ENCODE data around the gene TMEM252. TPM values are rescaled to one million over a fixed set of nuclear protein-coding genes. Genes with fewer than 3 reads are reported as not detected.

Gene TMEM252
- not detected for total RNA-seq

- Histone ChIP-seq H3K9me3 (ENCODE audit: control insufficient read depth in 3 of 3, low read length in 3 of 3) (no peaks in the 10 kb centered on the region), H3K4me1 (ENCODE audit: control insufficient read depth in 3 of 3, insufficient read depth in 3 of 3, low read length in 3 of 3) (peaks cover 0 to 22% (median 18%) of the 10 kb centered on the region in 3 donors), H3K36me3 (ENCODE audit: control insufficient read depth in 3 of 3, insufficient read depth in 3 of 3, low read length in 3 of 3) (no peaks in the 10 kb centered on the region), H3K4me3 (ENCODE audit: low read length in 3 of 3) (no peak within 1 kb of the TSS), H3K9ac (ENCODE audit: low read depth in 1 of 3, low read length in 3 of 3) (no peak within 1 kb of the TSS), H3K27ac (ENCODE audit: low read depth, low read length) (no peak within 1 kb of the TSS), H3K27me3 (ENCODE audit: control insufficient read depth in 3 of 3, insufficient read depth in 3 of 3, low read length in 3 of 3) (no peaks in the 10 kb centered on the region)
These were observed at the start of gene TMEM252 for GRCh38 chr9:68540712-68541535. TMEM252 (minus strand) TSS chr9:68540883; CDS start chr9:68540814, 69 bp downstream.

- no peaks in the 10 kb centered on the region for H3K36me3 ChIP-seq (ENCODE audit: control insufficient read depth in 3 of 3, insufficient read depth in 3 of 3, low read length in 3 of 3)
- H3K27ac ChIP-seq (ENCODE audit: low read depth, low read length), result no peak overlapping the region
- H3K27me3 ChIP-seq (ENCODE audit: control insufficient read depth in 3 of 3, insufficient read depth in 3 of 3, low read length in 3 of 3), result no peaks in the 10 kb centered on the region
- no peak overlapping the region for H3K4me3 ChIP-seq (ENCODE audit: low read length in 3 of 3)
- H3K9ac ChIP-seq (ENCODE audit: low read depth in 1 of 3, low read length in 3 of 3), result no peak overlapping the region
- no peaks in the 10 kb centered on the region for H3K4me1 ChIP-seq (ENCODE audit: control insufficient read depth in 3 of 3, insufficient read depth in 3 of 3, low read length in 3 of 3)
- H3K9me3 ChIP-seq (ENCODE audit: control insufficient read depth in 3 of 3, low read length in 3 of 3), result no peaks in the 10 kb centered on the region
These were observed 44.5 kb upstream of the TMEM252 start for GRCh38 chr9:68585034-68585761.

- H3K36me3 ChIP-seq (ENCODE audit: control insufficient read depth in 3 of 3, insufficient read depth in 3 of 3, low read length in 3 of 3), result no peaks in the 10 kb centered on the region
- H3K27ac ChIP-seq (ENCODE audit: low read depth, low read length), result no peak overlapping the region
- H3K4me3 ChIP-seq (ENCODE audit: low read length in 3 of 3), result no peak overlapping the region
- H3K27me3 ChIP-seq (ENCODE audit: control insufficient read depth in 3 of 3, insufficient read depth in 3 of 3, low read length in 3 of 3), result no peaks in the 10 kb centered on the region
- H3K9me3 ChIP-seq (ENCODE audit: control insufficient read depth in 3 of 3, low read length in 3 of 3), result no peaks in the 10 kb centered on the region
- H3K9ac ChIP-seq (ENCODE audit: low read depth in 1 of 3, low read length in 3 of 3), result no peak overlapping the region
- no peaks in the 10 kb centered on the region for H3K4me1 ChIP-seq (ENCODE audit: control insufficient read depth in 3 of 3, insufficient read depth in 3 of 3, low read length in 3 of 3)
These were observed 43.7 kb upstream of the TMEM252 start for GRCh38 chr9:68584189-68585033.

- H3K9me3 ChIP-seq (ENCODE audit: control insufficient read depth in 3 of 3, low read length in 3 of 3), result no peaks in the 10 kb centered on the region
- H3K4me1 ChIP-seq (ENCODE audit: control insufficient read depth in 3 of 3, insufficient read depth in 3 of 3, low read length in 3 of 3), result no peaks in the 10 kb centered on the region
- no peaks in the 10 kb centered on the region for H3K27me3 ChIP-seq (ENCODE audit: control insufficient read depth in 3 of 3, insufficient read depth in 3 of 3, low read length in 3 of 3)
- no peak overlapping the region for H3K4me3 ChIP-seq (ENCODE audit: low read length in 3 of 3)
- no peaks in the 10 kb centered on the region for H3K36me3 ChIP-seq (ENCODE audit: control insufficient read depth in 3 of 3, insufficient read depth in 3 of 3, low read length in 3 of 3)
- no peak overlapping the region for H3K27ac ChIP-seq (ENCODE audit: low read depth, low read length)
- H3K9ac ChIP-seq (ENCODE audit: low read depth in 1 of 3, low read length in 3 of 3), result no peak overlapping the region
These were observed 41.0 kb upstream of the TMEM252 start for GRCh38 chr9:68581696-68582095.

GRCh38 chr9:68577774-68578591, 37.3 kb upstream of the TMEM252 start:
- Histone ChIP-seq H3K36me3 (ENCODE audit: control insufficient read depth in 3 of 3, insufficient read depth in 3 of 3, low read length in 3 of 3) (no peaks in the 10 kb centered on the region), H3K4me3 (ENCODE audit: low read length in 3 of 3) (no peak overlapping the region), H3K27me3 (ENCODE audit: control insufficient read depth in 3 of 3, insufficient read depth in 3 of 3, low read length in 3 of 3) (no peaks in the 10 kb centered on the region), H3K27ac (ENCODE audit: low read depth, low read length) (no peak overlapping the region), H3K9ac (ENCODE audit: low read depth in 1 of 3, low read length in 3 of 3) (no peak overlapping the region), H3K9me3 (ENCODE audit: control insufficient read depth in 3 of 3, low read length in 3 of 3) (no peaks in the 10 kb centered on the region), H3K4me1 (ENCODE audit: control insufficient read depth in 3 of 3, insufficient read depth in 3 of 3, low read length in 3 of 3) (no peaks in the 10 kb centered on the region)

GRCh38 chr9:68575817-68576216, 35.1 kb upstream of the TMEM252 start:
- Histone ChIP-seq H3K9ac (ENCODE audit: low read depth in 1 of 3, low read length in 3 of 3) (no peak overlapping the region), H3K27ac (ENCODE audit: low read depth, low read length) (no peak overlapping the region), H3K4me3 (ENCODE audit: low read length in 3 of 3) (no peak overlapping the region), H3K4me1 (ENCODE audit: control insufficient read depth in 3 of 3, insufficient read depth in 3 of 3, low read length in 3 of 3) (no peaks in the 10 kb centered on the region), H3K27me3 (ENCODE audit: control insufficient read depth in 3 of 3, insufficient read depth in 3 of 3, low read length in 3 of 3) (no peaks in the 10 kb centered on the region), H3K36me3 (ENCODE audit: control insufficient read depth in 3 of 3, insufficient read depth in 3 of 3, low read length in 3 of 3) (no peaks in the 10 kb centered on the region), H3K9me3 (ENCODE audit: control insufficient read depth in 3 of 3, low read length in 3 of 3) (no peaks in the 10 kb centered on the region)

- no peak overlapping the region for H3K9ac ChIP-seq (ENCODE audit: low read depth in 1 of 3, low read length in 3 of 3)
- H3K27me3 ChIP-seq (ENCODE audit: control insufficient read depth in 3 of 3, insufficient read depth in 3 of 3, low read length in 3 of 3), result no peaks in the 10 kb centered on the region
- no peak overlapping the region for H3K27ac ChIP-seq (ENCODE audit: low read depth, low read length)
- no peaks in the 10 kb centered on the region for H3K4me1 ChIP-seq (ENCODE audit: control insufficient read depth in 3 of 3, insufficient read depth in 3 of 3, low read length in 3 of 3)
- no peak overlapping the region for H3K4me3 ChIP-seq (ENCODE audit: low read length in 3 of 3)
- no peaks in the 10 kb centered on the region for H3K36me3 ChIP-seq (ENCODE audit: control insufficient read depth in 3 of 3, insufficient read depth in 3 of 3, low read length in 3 of 3)
- H3K9me3 ChIP-seq (ENCODE audit: control insufficient read depth in 3 of 3, low read length in 3 of 3), result no peaks in the 10 kb centered on the region
These were observed 33.5 kb upstream of the TMEM252 start for GRCh38 chr9:68574150-68574549.

- Histone ChIP-seq H3K9ac (ENCODE audit: low read depth in 1 of 3, low read length in 3 of 3) (no peak overlapping the region), H3K27ac (ENCODE audit: low read depth, low read length) (peak overlapping the region; percentile 1), H3K4me3 (ENCODE audit: low read length in 3 of 3) (no peak overlapping the region), H3K4me1 (ENCODE audit: control insufficient read depth in 3 of 3, insufficient read depth in 3 of 3, low read length in 3 of 3) (peaks cover 0 to 3% (median 0%) of the 10 kb centered on the region in 3 donors), H3K27me3 (ENCODE audit: control insufficient read depth in 3 of 3, insufficient read depth in 3 of 3, low read length in 3 of 3) (no peaks in the 10 kb centered on the region), H3K36me3 (ENCODE audit: control insufficient read depth in 3 of 3, insufficient read depth in 3 of 3, low read length in 3 of 3) (no peaks in the 10 kb centered on the region), H3K9me3 (ENCODE audit: control insufficient read depth in 3 of 3, low read length in 3 of 3) (no peaks in the 10 kb centered on the region)
These were observed 26.9 kb upstream of the TMEM252 start for GRCh38 chr9:68567565-68567964.

- H3K36me3 ChIP-seq (ENCODE audit: control insufficient read depth in 3 of 3, insufficient read depth in 3 of 3, low read length in 3 of 3), result no peaks in the 10 kb centered on the region
- H3K4me1 ChIP-seq (ENCODE audit: control insufficient read depth in 3 of 3, insufficient read depth in 3 of 3, low read length in 3 of 3), result peaks cover 4 to 10% (median 9%) of the 10 kb centered on the region in 3 donors
- peaks cover 0 to 3% (median 0%) of the 10 kb centered on the region in 3 donors for H3K27me3 ChIP-seq (ENCODE audit: control insufficient read depth in 3 of 3, insufficient read depth in 3 of 3, low read length in 3 of 3)
- no peaks in the 10 kb centered on the region for H3K9me3 ChIP-seq (ENCODE audit: control insufficient read depth in 3 of 3, low read length in 3 of 3)
- H3K9ac ChIP-seq (ENCODE audit: low read depth in 1 of 3, low read length in 3 of 3), result no peak overlapping the region
- H3K27ac ChIP-seq (ENCODE audit: low read depth, low read length), result no peak overlapping the region
- H3K4me3 ChIP-seq (ENCODE audit: low read length in 3 of 3), result no peak overlapping the region
These were observed 21.8 kb upstream of the TMEM252 start for GRCh38 chr9:68562461-68562860.

Data from skeletal muscle tissue (tissue), 4 donors.